Esophagus muscularis mucosa (tissue), 3 donors: ENCODE data around the gene L3MBTL4.

Experiments
- CTCF ChIP-seq, 3 experiments: fragments of 200-600 bp in 2 of 3; fragments of 450-650 bp in 1 of 3; sonication (generic) in 2 of 3; IDR thresholded peaks; one replicate each; pipeline ENCODE4 v1.5.1; 2017 to 2019; ENCODE audit warnings: antibody characterized with exemption in 3 of 3, mild to moderate bottlenecking in 2 of 3, moderate library complexity in 1 of 3
- POLR2A ChIP-seq: fragments of 450-650 bp; IDR thresholded peaks from one replicate; pipeline ENCODE4 v1.6.1; 2017; ENCODE audit warnings: antibody characterized with exemption, moderate library complexity, mild to moderate bottlenecking, low read depth
- POLR2AphosphoS5 ChIP-seq, 2 donors: sonication (generic); formaldehyde crosslinking; IDR thresholded peaks; one replicate each; pipeline ENCODE4 v1.6.1; 2017; ENCODE audit warnings: antibody characterized with exemption in 2 of 2

- TF ChIP-seq CTCF (IDR thresholded peaks at IDR 0.05): no peak
- no peak for TF ChIP-seq POLR2AphosphoS5 (IDR thresholded peaks at IDR 0.05)
- TF ChIP-seq POLR2A: no peak
These were observed 472.1 kb downstream of the L3MBTL4 start for GRCh38 chr18:5942591-5942990.
